ENCODE data around the gene STX5.

GRCh38 chr11:62788991-62789390, 42.9 kb downstream of the STX5 start:
- TF ChIP-seq, protein P1, sequence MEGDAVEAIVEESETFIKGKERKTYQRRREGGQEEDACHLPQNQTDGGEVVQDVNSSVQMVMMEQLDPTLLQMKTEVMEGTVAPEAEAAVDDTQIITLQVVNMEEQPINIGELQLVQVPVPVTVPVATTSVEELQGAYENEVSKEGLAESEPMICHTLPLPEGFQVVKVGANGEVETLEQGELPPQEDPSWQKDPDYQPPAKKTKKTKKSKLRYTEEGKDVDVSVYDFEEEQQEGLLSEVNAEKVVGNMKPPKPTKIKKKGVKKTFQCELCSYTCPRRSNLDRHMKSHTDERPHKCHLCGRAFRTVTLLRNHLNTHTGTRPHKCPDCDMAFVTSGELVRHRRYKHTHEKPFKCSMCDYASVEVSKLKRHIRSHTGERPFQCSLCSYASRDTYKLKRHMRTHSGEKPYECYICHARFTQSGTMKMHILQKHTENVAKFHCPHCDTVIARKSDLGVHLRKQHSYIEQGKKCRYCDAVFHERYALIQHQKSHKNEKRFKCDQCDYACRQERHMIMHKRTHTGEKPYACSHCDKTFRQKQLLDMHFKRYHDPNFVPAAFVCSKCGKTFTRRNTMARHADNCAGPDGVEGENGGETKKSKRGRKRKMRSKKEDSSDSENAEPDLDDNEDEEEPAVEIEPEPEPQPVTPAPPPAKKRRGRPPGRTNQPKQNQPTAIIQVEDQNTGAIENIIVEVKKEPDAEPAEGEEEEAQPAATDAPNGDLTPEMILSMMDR (IDR thresholded peaks at IDR 0.05) = no peak
- TF ChIP-seq POLR2A (IDR thresholded peaks at IDR 0.05) = no peak

All from body of pancreas (tissue), 4 donors.